K562 (cell line): ENCODE data around the gene CHRDL2. TPM values are rescaled to one million over a fixed set of nuclear protein-coding genes. Genes with fewer than 3 reads are reported as not detected.

Experiments
- ATAC-seq: fragments of 200-7000 bp; cut with Tn5 transposase; 3 replicates; pipeline ENCODE4 v1.9.1; 2020; ENCODE audit warnings: moderate library complexity
- BruUV-seq: library from RNA; stranded (reverse); fragments of 400-500 nt; replicated peaks from 2 replicates; lab custom pipeline; 2021; lab: Mats Ljungman, UMichigan
- CTCF ChIA-PET: fragments of 300-600 bp; formaldehyde crosslinking; extraction: SDS; loops from one replicate; lab custom pipeline; 2021; ENCODE audit warnings: low intra/inter-chr PET ratio; lab: Yijun Ruan, JAX
- POLR2A ChIA-PET: fragments of 300-600, 350-650 bp; sonication (Branson Sonifier 250); formaldehyde crosslinking; extraction: SDS; loops from one replicate; lab custom pipeline; 2021; ENCODE audit warnings: antibody characterized with exemption, inconsistent platforms; lab: Yijun Ruan, JAX
- DNase-seq, 4 experiments: peaks; one replicate each; pipeline versions ENCODE4 v3.0.0 to v3.0.0-alpha.2; 2011 to 2018; ENCODE audit warnings: low spot score in 3 of 4, mixed read lengths in 3 of 4; ENCODE audit errors: extremely low read depth in 1 of 4
- FAIRE-seq: peaks from 2 replicates; lab custom pipeline; 2011; peaks lifted over from hg19 to GRCh38; lab: Jason Lieb, UNC
- H2AFZ ChIP-seq: 2 replicates; pipeline ENCODE4 v1.6.0; 2011; ENCODE audit warnings: low read depth, low read length, control low read depth, inconsistent platforms
- H3K27ac ChIP-seq: fragments of 200-600 bp; 3 replicates; pipeline ENCODE4 v1.8.0; 2011; ENCODE audit warnings: low read depth, mild to moderate bottlenecking, control low read depth, inconsistent platforms, low read length, moderate library complexity, mixed read lengths; ENCODE audit errors: extremely low read depth
- H3K27me3 ChIP-seq, 2 experiments: fragments of 300-600 bp in 1 of 2; 2 replicates in 1 of 2; 3 replicates in 1 of 2; pipeline versions ENCODE4 v1.6.0 to v1.8.0; 2011; ENCODE audit warnings: inconsistent platforms in 2 of 2, low read length in 2 of 2, mild to moderate bottlenecking in 1 of 2, mixed read lengths in 1 of 2, moderate library complexity in 1 of 2; ENCODE audit not compliant: control insufficient read depth in 2 of 2, insufficient read depth in 2 of 2
- H3K36me3 ChIP-seq: fragments of 300-600 bp; 3 replicates; pipeline ENCODE4 v1.8.0; 2011; ENCODE audit warnings: mild to moderate bottlenecking, low read length, inconsistent platforms; ENCODE audit not compliant: control insufficient read depth, insufficient read depth
- H3K4me1 ChIP-seq, 2 experiments: fragments of 200-600 bp in 1 of 2; replicated peaks in 1 of 2; 2 replicates in 1 of 2; 3 replicates in 1 of 2; pipeline versions ENCODE4 v1.5.1 to v1.8.0; 2011; ENCODE audit warnings: inconsistent platforms in 2 of 2, low read length in 2 of 2, mild to moderate bottlenecking in 1 of 2, mixed read lengths in 1 of 2, moderate library complexity in 1 of 2; ENCODE audit not compliant: control insufficient read depth in 2 of 2, insufficient read depth in 2 of 2
- H3K4me2 ChIP-seq: 2 replicates; pipeline ENCODE4 v1.6.1; 2011; ENCODE audit warnings: low read length, control low read depth, inconsistent platforms, mixed read lengths; ENCODE audit not compliant: insufficient read depth
- H3K4me3 ChIP-seq: fragments of 200-600 bp; sonication (generic), shearing (Covaris generic); 2 replicates; pipeline ENCODE4 v1.5.1; 2016; ENCODE audit warnings: control low read depth, inconsistent platforms
- H3K79me2 ChIP-seq: fragments of 200-600 bp; 3 replicates; pipeline ENCODE4 v1.8.0; 2011; ENCODE audit warnings: low read length, inconsistent platforms; ENCODE audit not compliant: control insufficient read depth, insufficient read depth
- H3K9ac ChIP-seq, 2 experiments: 2 replicates each; pipeline versions ENCODE4 v1.6.0 to v1.6.1; 2011; ENCODE audit warnings: low read depth in 2 of 2, low read length in 2 of 2, control low read depth in 1 of 2, inconsistent platforms in 1 of 2, mild to moderate bottlenecking in 1 of 2, mixed read lengths in 1 of 2; ENCODE audit not compliant: insufficient read depth in 1 of 2
- H3K9me1 ChIP-seq: one replicate; pipeline ENCODE4 v1.6.0; 2011; ENCODE audit warnings: inconsistent platforms, mild to moderate bottlenecking, low read length, moderate library complexity; ENCODE audit not compliant: control insufficient read depth, insufficient read depth
- H3K9me3 ChIP-seq: replicated peaks from 2 replicates; pipeline ENCODE4 v1.5.1; 2011; ENCODE audit warnings: low read depth, low read length, inconsistent platforms; ENCODE audit not compliant: control insufficient read depth, insufficient read depth
- H4K20me1 ChIP-seq: replicated peaks from 2 replicates; pipeline ENCODE4 v1.6.1; 2011; ENCODE audit warnings: low read length, inconsistent platforms, mixed read lengths; ENCODE audit not compliant: control insufficient read depth, insufficient read depth
- BMI1 ChIP-seq: fragments of 150-350 bp; IDR thresholded peaks from 2 replicates; pipeline ENCODE4 v1.6.1; 2014; ENCODE audit warnings: low read length
- CREBBP ChIP-seq: IDR thresholded peaks from one replicate; pipeline ENCODE4 v1.6.1; 2012; ENCODE audit warnings: low read depth, mild to moderate bottlenecking, control low read depth, inconsistent platforms, low read length
- FOXM1 ChIP-seq, 2 experiments: fragments of 450-650 bp in 1 of 2; sonication (generic) in 1 of 2; formaldehyde crosslinking in 1 of 2; IDR thresholded peaks; 2 replicates each; pipeline versions ENCODE4 v1.6.1 to v1.9.0; 2017 to 2022; ENCODE audit warnings: low read depth in 2 of 2, mild to moderate bottlenecking in 2 of 2, missing genetic modification reagents in 1 of 2, moderate library complexity in 1 of 2
- HMGN3 ChIP-seq: IDR thresholded peaks from 2 replicates; pipeline ENCODE4 v1.6.1; 2011; ENCODE audit warnings: borderline replicate concordance, low read depth, mild to moderate bottlenecking, mixed read lengths, low read length; ENCODE audit not compliant: insufficient read length; ENCODE audit errors: extremely low read depth
- MAFK ChIP-seq: IDR thresholded peaks from 2 replicates; pipeline ENCODE4 v1.6.1; 2011; ENCODE audit warnings: low read length, improper control_type of control experiment
- MCM7 ChIP-seq, 2 experiments: fragments of 450-650 bp; IDR thresholded peaks; 2 replicates each; pipeline ENCODE4 v1.6.1; 2016 to 2018
- POLR2G ChIP-seq: fragments of 200-400 bp; formaldehyde crosslinking; IDR thresholded peaks from 2 replicates; pipeline ENCODE4 v1.6.1; 2017; ENCODE audit warnings: low read depth, mild to moderate bottlenecking, antibody characterized with exemption, low read length, moderate library complexity
- RB1 ChIP-seq: fragments of 450-650 bp; IDR thresholded peaks from 2 replicates; pipeline ENCODE4 v1.6.1; 2017; ENCODE audit warnings: low read depth, mild to moderate bottlenecking
- TAF7 ChIP-seq: fragments of 450-650 bp; IDR thresholded peaks from 2 replicates; pipeline ENCODE4 v1.6.1; 2016; ENCODE audit warnings: missing genetic modification characterization, missing compliant biosample characterization
- ZBTB17 ChIP-seq: fragments of 450-650 bp; formaldehyde crosslinking; IDR thresholded peaks from 2 replicates; pipeline ENCODE4 v1.4.0; 2020; ENCODE audit warnings: mild to moderate bottlenecking
- ZNF282 ChIP-seq: sonication (generic); formaldehyde crosslinking; IDR thresholded peaks from 2 replicates; pipeline ENCODE4 v1.8.1; 2023; ENCODE audit warnings: missing genetic modification reagents
- ZNF79 ChIP-seq: fragments of 250-450 bp; sonication (Bioruptor Pico); IDR thresholded peaks from 2 replicates; pipeline ENCODE4 v1.4.0; 2020; ENCODE audit warnings: low read depth, mild to moderate bottlenecking, moderate library complexity
- ZSCAN29 ChIP-seq: fragments of 450-650 bp; IDR thresholded peaks from 2 replicates; pipeline ENCODE4 v1.6.1; 2017
- WGBS: fragments of 100-300 bp; shearing (Covaris generic); methylation state at CpG from one replicate; pipeline ENCODE4 v1.1.6; 2016; ENCODE audit warnings: low coverage, mixed read lengths; ENCODE audit not compliant: insufficient coverage; ENCODE audit errors: missing lambda C conversion rate; 5-methylcytosine and 5-hydroxymethylcytosine counted together
- in situ Hi-C: fragments of 300-500 bp; cut with MboI; formaldehyde crosslinking; loops from 4 replicates; pipeline ENCODE4 v1.15.0; 2018; ENCODE audit warnings: inconsistent platforms, mixed read lengths
- intact Hi-C: fragments of 100-400 bp; cut with micrococcal nuclease; formaldehyde crosslinking; loops from 2 replicates; pipeline ENCODE4 v1.14.2; 2022
- polyA plus RNA-seq, 8 experiments: library from polyadenylated mRNA; depleted of rRNA in 4 of 8; stranded (reverse) in 5 of 8; unstranded in 3 of 8; fragments of >200 nt; fragmentation: Nextera tagmentation in 2 of 8; fragmentation: Illumina TruSeq in 1 of 8; extraction: Ambion mirVana in 2 of 8; extraction: Trizol in 1 of 8; gene quantifications; 2 replicates each; pipeline versions ENCODE4 v1.2.1 to v1.2.3, GENCODE V29; 2011 to 2014; ENCODE audit warnings: inconsistent platforms in 1 of 8, missing spikeins in 1 of 8
- total RNA-seq, 7 experiments: library from RNA; depleted of rRNA in 6 of 7; stranded (reverse); fragments of >200 nt in 6 of 7; fragmentation: Illumina TruSeq in 2 of 7; extraction: Trizol in 2 of 7; gene quantifications; 2 replicates each; pipeline versions ENCODE4 v1.2.1 to v1.2.3, GENCODE V29; 2011 to 2021; ENCODE audit warnings: low replicate concordance in 1 of 7
- TF ChIP-seq, protein P1 (sequence below), 2 experiments: fragments of 450-650 bp; formaldehyde crosslinking in 1 of 2; IDR thresholded peaks; 2 replicates each; pipeline versions ENCODE4 v1.4.0 to v1.6.1; 2014 to 2020; ENCODE audit warnings: mild to moderate bottlenecking in 2 of 2, borderline replicate concordance in 1 of 2, low read depth in 1 of 2

CHRDL2 gene
- total and polyA plus RNA-seq, 9 of the 15 experiments (the other 6 are each of a cell fraction or from before 2014, with no cell fraction given): not detected

DNA sequence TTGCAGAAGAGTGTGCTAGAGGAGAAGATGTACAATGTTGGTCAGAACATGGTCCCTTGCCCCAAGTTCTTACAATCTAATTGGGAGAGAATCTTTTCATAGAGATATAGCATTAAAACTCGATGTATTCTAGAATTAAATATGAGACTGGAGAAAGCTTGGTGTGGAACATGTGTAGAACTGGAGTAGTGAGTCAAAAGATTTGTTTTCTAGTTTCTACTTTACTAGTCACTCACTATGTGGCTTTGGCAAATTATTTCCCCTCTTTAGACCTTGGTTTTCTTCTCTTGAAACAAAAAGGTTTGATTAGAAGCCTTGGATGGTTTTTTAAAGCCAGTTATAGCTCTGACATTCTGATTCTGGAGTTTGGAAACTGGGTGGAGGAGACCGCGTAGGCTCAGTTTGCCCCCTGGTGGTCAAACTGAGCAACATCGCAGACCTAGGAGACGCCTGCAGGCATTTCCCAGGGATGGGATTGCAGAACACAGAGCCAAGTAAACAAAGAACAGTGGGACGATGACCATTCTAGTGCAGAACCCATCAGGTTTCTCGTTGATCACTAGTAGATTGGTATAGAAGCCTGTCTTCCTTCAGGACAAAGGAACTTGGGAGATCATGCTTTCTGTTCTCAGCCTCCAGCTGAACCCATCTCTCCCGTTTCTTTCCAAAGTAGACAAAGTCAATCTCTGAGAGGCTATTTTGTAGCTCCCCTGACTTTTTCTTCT lies 8.5 kb upstream of the CHRDL2 start:
- in situ Hi-C loops (no loop called here), intact Hi-C loops (loop anchor here (10.0 kb wide), 1 partner anchor 285 kb away; no protein-coding TSS in a partner anchor)
- ATAC-seq (peak; percentile 97), DNase-seq (peak; percentile 78 to 82 (median 79)), FAIRE-seq (peak; percentile 87)
- H3K4me1 ChIP-seq: no peaks in the 10 kb centered on the region
- H3K36me3 ChIP-seq: no peaks in the 10 kb centered on the region
- POLR2A ChIA-PET: interaction anchor here (0.5 to 1.0 kb wide), 4 partner anchors 39 to 184 kb away, joined by 3 read pairs; no protein-coding TSS in a partner anchor
- H3K27me3 ChIP-seq: peaks cover 2 to 11% of the 10 kb centered on the region in 2 experiments; a peak in 2 of 5 replicates
- no TSS peak for BruUV-seq
- WGBS: 12% methylated on average over 8 of the region's 8 CpGs
- CTCF ChIA-PET: interaction anchor here (0.7 to 1.6 kb wide), 5 partner anchors 37 to 287 kb away, joined by 3 to 8 read pairs (median 4); no protein-coding TSS in a partner anchor
- no peaks in the 10 kb centered on the region for H3K79me2 ChIP-seq
- no peak overlapping the region for H3K9ac ChIP-seq
- H3K27ac ChIP-seq: no peak overlapping the region
- no peak overlapping the region for H3K4me3 ChIP-seq
- no peak overlapping the region for H3K4me2 ChIP-seq
- no peaks in the 10 kb centered on the region for H3K9me3 ChIP-seq
- H2AFZ ChIP-seq: no peak overlapping the region
- H4K20me1 ChIP-seq: no peaks in the 10 kb centered on the region
- no peaks in the 10 kb centered on the region for H3K9me1 ChIP-seq
- TF ChIP-seq, protein P1, sequence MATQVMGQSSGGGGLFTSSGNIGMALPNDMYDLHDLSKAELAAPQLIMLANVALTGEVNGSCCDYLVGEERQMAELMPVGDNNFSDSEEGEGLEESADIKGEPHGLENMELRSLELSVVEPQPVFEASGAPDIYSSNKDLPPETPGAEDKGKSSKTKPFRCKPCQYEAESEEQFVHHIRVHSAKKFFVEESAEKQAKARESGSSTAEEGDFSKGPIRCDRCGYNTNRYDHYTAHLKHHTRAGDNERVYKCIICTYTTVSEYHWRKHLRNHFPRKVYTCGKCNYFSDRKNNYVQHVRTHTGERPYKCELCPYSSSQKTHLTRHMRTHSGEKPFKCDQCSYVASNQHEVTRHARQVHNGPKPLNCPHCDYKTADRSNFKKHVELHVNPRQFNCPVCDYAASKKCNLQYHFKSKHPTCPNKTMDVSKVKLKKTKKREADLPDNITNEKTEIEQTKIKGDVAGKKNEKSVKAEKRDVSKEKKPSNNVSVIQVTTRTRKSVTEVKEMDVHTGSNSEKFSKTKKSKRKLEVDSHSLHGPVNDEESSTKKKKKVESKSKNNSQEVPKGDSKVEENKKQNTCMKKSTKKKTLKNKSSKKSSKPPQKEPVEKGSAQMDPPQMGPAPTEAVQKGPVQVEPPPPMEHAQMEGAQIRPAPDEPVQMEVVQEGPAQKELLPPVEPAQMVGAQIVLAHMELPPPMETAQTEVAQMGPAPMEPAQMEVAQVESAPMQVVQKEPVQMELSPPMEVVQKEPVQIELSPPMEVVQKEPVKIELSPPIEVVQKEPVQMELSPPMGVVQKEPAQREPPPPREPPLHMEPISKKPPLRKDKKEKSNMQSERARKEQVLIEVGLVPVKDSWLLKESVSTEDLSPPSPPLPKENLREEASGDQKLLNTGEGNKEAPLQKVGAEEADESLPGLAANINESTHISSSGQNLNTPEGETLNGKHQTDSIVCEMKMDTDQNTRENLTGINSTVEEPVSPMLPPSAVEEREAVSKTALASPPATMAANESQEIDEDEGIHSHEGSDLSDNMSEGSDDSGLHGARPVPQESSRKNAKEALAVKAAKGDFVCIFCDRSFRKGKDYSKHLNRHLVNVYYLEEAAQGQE (IDR thresholded peaks at IDR 0.05; ENCODE audit: borderline replicate concordance): peak; percentile 55
- TF ChIP-seq, protein P1 (CRISPR knock-in tag; IDR thresholded peaks at IDR 0.05; ENCODE audit: low read depth): no peak
- no peak for TF ChIP-seq HMGN3
- no peak for TF ChIP-seq MAFK
- TF ChIP-seq ZNF79 (CRISPR knock-in tag): no peak
- no peak; the same call in 1 of the 2 replicates for TF ChIP-seq RB1
- no peak for TF ChIP-seq MCM7 (IDR thresholded peaks at IDR 0.05)
- TF ChIP-seq BMI1: no peak
- no peak for TF ChIP-seq TAF7 (tag)
- TF ChIP-seq ZBTB17: peak; percentile 71; the same call in 1 of the 2 replicates
- TF ChIP-seq CREBBP: no peak
- TF ChIP-seq ZSCAN29: no peak
- TF ChIP-seq POLR2G: no peak
- no peak for TF ChIP-seq FOXM1 (IDR thresholded peaks at IDR 0.05; ENCODE audit: low read depth)
- TF ChIP-seq FOXM1 (CRISPR knock-in tag; IDR thresholded peaks at IDR 0.05; ENCODE audit: low read depth): no peak
- no peak for TF ChIP-seq ZNF282
